MM.1S (cell line): ENCODE data around the gene NAT10.

Source experiments
- DNase-seq: peaks from one replicate; pipeline ENCODE4 v3.0.0-alpha.2; 2015
- H2AFZ ChIP-seq: fragments of 300-600 bp; sonication (generic); 2 replicates; pipeline ENCODE4 v1.6.0; 2016; ENCODE audit warnings: antibody characterized with exemption, low read length
- H3F3A ChIP-seq: fragments of 300-600 bp; sonication (generic); 2 replicates; pipeline ENCODE4 v1.6.1; 2016; ENCODE audit warnings: mild to moderate bottlenecking, antibody characterized with exemption, low read length, moderate library complexity, mixed read lengths; ENCODE audit not compliant: insufficient read depth
- H3K27ac ChIP-seq: fragments of 300-600 bp; sonication (generic); 2 replicates; pipeline ENCODE4 v1.5.1; 2016; ENCODE audit warnings: mild to moderate bottlenecking, low read length
- H3K27me3 ChIP-seq: fragments of 300-600 bp; sonication (generic); replicated peaks from 2 replicates; pipeline ENCODE4 v1.6.0; 2016; ENCODE audit warnings: low read length; ENCODE audit not compliant: insufficient read depth
- H3K36me3 ChIP-seq: fragments of 300-600 bp; sonication (generic); replicated peaks from 2 replicates; pipeline ENCODE4 v1.6.1; 2016; ENCODE audit warnings: mild to moderate bottlenecking, low read length, mixed read lengths; ENCODE audit not compliant: insufficient read depth
- H3K4me1 ChIP-seq: fragments of 300-600 bp; sonication (generic); 2 replicates; pipeline ENCODE4 v1.6.1; 2016; ENCODE audit warnings: low read length, mixed read lengths
- H3K4me2 ChIP-seq: fragments of 300-600 bp; sonication (generic); 2 replicates; pipeline ENCODE4 v1.6.0; 2016; ENCODE audit warnings: low read depth, low read length
- H3K4me3 ChIP-seq: fragments of 300-600 bp; sonication (generic); 2 replicates; pipeline ENCODE4 v1.5.1; 2016; ENCODE audit warnings: low read length, mixed read lengths
- H3K79me2 ChIP-seq: fragments of 300-600 bp; sonication (generic); 2 replicates; pipeline ENCODE4 v1.6.1; 2016; ENCODE audit warnings: mixed run types, low read length, mixed read lengths
- H3K9ac ChIP-seq: fragments of 300-600 bp; sonication (generic); 2 replicates; pipeline ENCODE4 v1.6.1; 2016; ENCODE audit warnings: low read length, mixed read lengths
- H3K9me2 ChIP-seq: fragments of 300-600 bp; sonication (generic); replicated peaks from 2 replicates; pipeline ENCODE4 v1.6.1; 2016; ENCODE audit warnings: mild to moderate bottlenecking, low read length, mixed read lengths; ENCODE audit not compliant: insufficient read depth
- H3K9me3 ChIP-seq: fragments of 300-600 bp; sonication (generic); replicated peaks from 2 replicates; pipeline ENCODE4 v1.6.1; 2016; ENCODE audit warnings: mild to moderate bottlenecking, low read length, mixed read lengths; ENCODE audit not compliant: insufficient read depth
- H4K20me1 ChIP-seq: fragments of 300-600 bp; sonication (generic); 2 replicates; pipeline ENCODE4 v1.6.1; 2016; ENCODE audit warnings: mild to moderate bottlenecking, low read length, moderate library complexity, mixed read lengths; ENCODE audit not compliant: insufficient read depth
- CTCF ChIP-seq: fragments of 300-600 bp; sonication (generic); IDR thresholded peaks from 2 replicates; pipeline ENCODE4 v1.5.1; 2016; ENCODE audit warnings: antibody characterized with exemption, low read length, mixed read lengths
- EZH2 ChIP-seq: fragments of 300-600 bp; sonication (generic); optimal IDR thresholded peaks from 2 replicates; pipeline ENCODE3; 2017; ENCODE audit warnings: low read depth, mild to moderate bottlenecking, antibody characterized with exemption, low read length, mixed read lengths
- EZH2phosphoT487 ChIP-seq: fragments of 300-600 bp; sonication (generic); IDR thresholded peaks from 2 replicates; pipeline ENCODE4 v1.6.1; 2018; ENCODE audit warnings: antibody characterized with exemption, low read length

The NAT10 gene

DNA sequence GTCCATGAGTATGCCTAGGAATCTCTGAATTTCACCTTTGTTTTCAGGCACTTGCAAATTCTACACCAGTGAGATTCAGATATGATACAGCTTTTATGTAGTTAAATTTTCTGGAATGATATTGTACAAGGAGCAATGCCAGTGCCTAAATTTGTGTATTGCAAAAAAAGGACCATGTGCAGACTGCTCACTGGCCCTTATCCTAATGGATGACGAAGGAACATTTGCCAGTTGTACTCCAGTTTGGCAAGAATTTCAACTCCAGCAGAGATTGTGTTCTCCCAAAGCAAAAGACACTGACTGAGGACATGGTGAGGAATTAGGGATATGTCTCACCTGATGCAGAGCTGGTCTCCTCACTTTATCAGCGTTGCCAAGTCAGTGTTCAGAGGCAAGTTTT lies 8.6 kb downstream of the NAT10 start:
- Histone ChIP-seq H3K4me2 (no peak overlapping the region), H3K9ac (no peak overlapping the region), H4K20me1 (no peaks in the 10 kb centered on the region), H3K27ac (no peak overlapping the region), H3K36me3 (peaks cover 19% of the 10 kb centered on the region), H3K27me3 (no peaks in the 10 kb centered on the region), H3K9me2 (no peaks in the 10 kb centered on the region), H3K4me1 (no peaks in the 10 kb centered on the region), H3K9me3 (no peaks in the 10 kb centered on the region), H3K79me2 (peaks cover 19% of the 10 kb centered on the region), H3K4me3 (no peak overlapping the region), H3F3A (no peaks in the 10 kb centered on the region), H2AFZ (no peak overlapping the region)
- TF ChIP-seq CTCF, result no peak
- TF ChIP-seq EZH2, result no peak
- no peak for TF ChIP-seq EZH2phosphoT487
- no peak for DNase-seq

GRCh38 chr11:34114471-34114870 lies 9.0 kb downstream of the NAT10 start:
- no peak overlapping the region for H3K4me2 ChIP-seq
- H3K27me3 ChIP-seq, result no peaks in the 10 kb centered on the region
- DNase-seq, result no peak
- no peaks in the 10 kb centered on the region for H3K9me3 ChIP-seq
- H3K4me1 ChIP-seq, result no peaks in the 10 kb centered on the region
- peaks cover 17% of the 10 kb centered on the region for H3K36me3 ChIP-seq
- no peak for TF ChIP-seq EZH2phosphoT487
- no peak for TF ChIP-seq CTCF
- no peak for TF ChIP-seq EZH2
- no peak overlapping the region for H2AFZ ChIP-seq
- no peaks in the 10 kb centered on the region for H4K20me1 ChIP-seq
- H3K79me2 ChIP-seq, result peaks cover 14% of the 10 kb centered on the region
- H3K27ac ChIP-seq, result no peak overlapping the region
- H3F3A ChIP-seq, result no peaks in the 10 kb centered on the region
- H3K4me3 ChIP-seq, result no peak overlapping the region
- no peaks in the 10 kb centered on the region for H3K9me2 ChIP-seq
- H3K9ac ChIP-seq, result no peak overlapping the region

GRCh38 chr11:34120651-34121050 lies 15.2 kb downstream of the NAT10 start:
- Histone ChIP-seq H3K27ac (no peak overlapping the region), H3K27me3 (no peaks in the 10 kb centered on the region), H2AFZ (no peak overlapping the region), H3K79me2 (peaks cover 5% of the 10 kb centered on the region; the same call in 1 of the 2 replicates), H4K20me1 (no peaks in the 10 kb centered on the region), H3K4me3 (no peak overlapping the region), H3K9me2 (no peaks in the 10 kb centered on the region), H3K36me3 (peaks cover 17% of the 10 kb centered on the region), H3K9ac (no peak overlapping the region), H3F3A (no peaks in the 10 kb centered on the region), H3K4me2 (no peak overlapping the region), H3K9me3 (no peaks in the 10 kb centered on the region), H3K4me1 (no peaks in the 10 kb centered on the region)
- DNase-seq, result no peak
- TF ChIP-seq CTCF (no peak), EZH2phosphoT487 (no peak), EZH2 (no peak)
